GM19438 (cell line): ENCODE data around the gene NPRL2.
"Not testable (repeated sequence)": the region's sequence is repeated elsewhere in the genome, so short reads cannot be mapped to it uniquely, and the experiment has no call there.

Source experiments
- ATAC-seq: cut with Tn5 transposase; IDR thresholded peaks from one replicate; pipeline ENCODE4 v1.9.1; 2021; ENCODE audit warnings: low read depth; ENCODE audit not compliant: unreplicated experiment

Gene NPRL2

GRCh38 chr3:50318615-50319014 is 32.0 kb downstream of the NPRL2 start:
- no peak for ATAC-seq

GRCh38 chr3:50318163-50318562 is 32.4 kb downstream of the NPRL2 start:
- ATAC-seq: no peak

GRCh38 chr3:50317300-50317699 is 33.3 kb downstream of the NPRL2 start:
- ATAC-seq: no peak

- ATAC-seq: no peak
Observed at GRCh38 chr3:50316657-50317242, 33.8 kb downstream of the NPRL2 start.

GRCh38 chr3:50314816-50315215 is 35.8 kb downstream of the NPRL2 start:
- no peak for ATAC-seq

GRCh38 chr3:50314342-50314741 is 36.2 kb downstream of the NPRL2 start:
- ATAC-seq: no peak

GRCh38 chr3:50312041-50312440 is 38.5 kb downstream of the NPRL2 start:
- not testable (repeated sequence) for ATAC-seq

- no peak for ATAC-seq
Observed at GRCh38 chr3:50304601-50305000, 46.0 kb downstream of the NPRL2 start.

- ATAC-seq: no peak
Observed at GRCh38 chr3:50303013-50303815, 47.4 kb downstream of the NPRL2 start, which contains the start of gene HYAL1. Gene HYAL1 (minus strand): TSS chr3:50303574. CDS start chr3:50302956, 618 bp downstream.

GRCh38 chr3:50302095-50303012 is 48.2 kb downstream of the NPRL2 start:
- no peak for ATAC-seq

- no peak for ATAC-seq
Observed at GRCh38 chr3:50300681-50301254, 49.8 kb downstream of the NPRL2 start.

- no peak for ATAC-seq
Observed at GRCh38 chr3:50299929-50300680, 50.5 kb downstream of the NPRL2 start.

- ATAC-seq: no peak
Observed at GRCh38 chr3:50299638-50299928, 51.0 kb downstream of the NPRL2 start.

- ATAC-seq: peak; percentile 82
Observed at GRCh38 chr3:50298836-50299637, 51.5 kb downstream of the NPRL2 start, which contains the start of the genes HYAL3 and NAA80. Gene HYAL3 (minus strand): TSS chr3:50299405. CDS start chr3:50295602, 3,803 bp downstream. Gene NAA80 (minus strand): TSS chr3:50299405. CDS start chr3:50297463, 1,942 bp downstream.

- no peak for ATAC-seq
Observed at GRCh38 chr3:50297896-50298725, 52.5 kb downstream of the NPRL2 start.

- no peak for ATAC-seq
Observed at GRCh38 chr3:50297384-50297775, 53.2 kb downstream of the NPRL2 start.
